Non-pigmented ciliary epithelial cell (primary cell): ENCODE data around the gene TRHDE.

ENCODE experiments used
- DNase-seq: peaks from one replicate; pipeline ENCODE4 v3.0.0-alpha.2; 2010; ENCODE audit warnings: low read depth

The TRHDE gene

DNA sequence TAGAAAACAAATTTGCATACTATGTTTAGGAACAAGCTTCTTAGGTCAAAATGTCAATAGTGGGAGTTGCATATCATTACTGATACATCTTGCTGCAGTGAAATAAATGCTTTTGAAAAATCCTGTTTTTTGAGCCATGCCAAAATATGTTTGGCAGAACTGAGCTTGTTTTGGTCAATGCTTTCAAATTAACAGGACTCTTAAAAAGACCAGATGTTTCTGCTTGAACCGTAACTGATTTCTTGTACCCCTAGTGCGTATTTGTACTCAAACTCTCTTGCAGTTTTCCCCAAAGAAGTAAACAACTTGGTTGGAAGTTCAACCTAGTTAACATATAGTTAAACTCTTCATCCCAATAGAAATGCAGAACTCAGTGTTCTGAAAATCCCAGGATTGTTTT, 3.4 kb downstream of the TRHDE start:
- DNase-seq = no peak

- DNase-seq = no peak
Observed at GRCh38 chr12:72276181-72276805, 4.1 kb downstream of the TRHDE start.

DNA sequence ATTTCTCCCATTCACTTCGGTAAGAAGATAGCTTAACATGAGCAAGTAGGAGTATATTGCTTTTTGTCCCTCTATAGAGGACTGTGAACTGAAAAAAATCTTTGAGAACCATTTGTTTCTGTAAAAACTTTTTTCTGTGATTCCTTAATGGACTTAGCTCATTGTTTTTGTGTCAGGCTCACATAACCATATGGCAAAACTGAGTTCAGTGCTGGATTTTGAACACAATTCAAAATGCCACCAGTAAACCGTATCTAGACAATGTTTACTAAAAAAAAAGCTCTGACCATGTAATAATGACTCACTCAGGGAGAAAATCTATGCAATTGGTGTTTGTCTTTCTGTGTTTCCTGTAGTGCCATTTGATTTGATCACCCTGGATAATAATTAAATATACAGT, 5.2 kb downstream of the TRHDE start:
- no peak for DNase-seq

DNA sequence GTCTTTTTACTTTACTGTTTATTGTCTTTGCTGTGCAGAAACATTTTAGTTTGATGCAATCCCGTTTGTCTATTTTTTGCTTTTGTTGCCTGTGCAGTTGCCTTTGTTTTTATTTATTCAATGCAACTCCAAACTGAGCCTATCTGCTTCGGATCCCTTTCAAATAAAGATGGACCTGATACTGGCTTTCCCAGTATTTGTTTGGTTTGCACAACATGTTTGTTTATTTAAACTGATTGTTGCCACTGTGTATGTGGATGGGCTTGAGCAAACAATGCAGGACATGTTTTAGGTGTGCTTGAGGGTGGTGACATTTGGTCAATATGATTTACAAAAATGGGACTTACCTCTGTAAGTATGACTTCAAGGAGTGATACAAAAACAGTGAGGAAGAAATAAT, 6.7 kb downstream of the TRHDE start:
- DNase-seq = no peak

DNA sequence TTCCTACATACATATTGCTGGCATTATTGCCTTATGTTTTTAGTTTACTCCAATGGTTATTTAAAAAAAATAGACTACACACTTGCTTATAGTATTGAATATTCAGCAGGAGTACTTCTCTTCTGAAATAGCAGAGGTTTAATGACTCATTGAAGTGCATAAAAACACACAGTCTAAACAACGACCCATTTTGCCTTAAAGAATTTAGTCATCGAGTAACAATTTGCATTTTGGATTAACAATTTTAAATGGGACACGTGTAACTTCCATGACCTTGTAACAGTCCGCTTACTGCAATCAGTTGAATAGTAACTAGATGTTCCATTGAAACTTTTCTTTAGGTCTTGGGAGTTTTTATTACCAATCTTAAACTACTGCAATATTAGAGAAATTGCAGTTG, 9.0 kb downstream of the TRHDE start:
- DNase-seq = no peak

DNA sequence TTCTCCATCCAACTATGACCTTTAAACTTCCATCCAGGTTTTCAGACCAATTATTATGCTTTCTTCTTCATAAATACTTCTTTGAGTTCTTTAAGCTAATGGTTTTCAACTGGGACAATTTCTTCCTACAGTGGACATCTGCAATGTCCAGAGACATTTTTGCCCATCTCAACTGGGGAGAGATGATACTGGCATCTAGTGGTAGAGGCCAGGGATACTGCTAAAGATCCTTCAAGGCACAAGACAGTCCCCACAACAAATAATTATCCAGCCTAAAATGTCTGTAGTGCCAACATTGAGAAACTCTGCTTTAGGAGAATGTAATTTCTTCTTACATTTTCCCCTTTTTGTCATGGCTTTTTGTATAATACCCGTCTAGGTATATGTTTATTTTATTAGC, 10.6 kb downstream of the TRHDE start:
- no peak for DNase-seq

DNA sequence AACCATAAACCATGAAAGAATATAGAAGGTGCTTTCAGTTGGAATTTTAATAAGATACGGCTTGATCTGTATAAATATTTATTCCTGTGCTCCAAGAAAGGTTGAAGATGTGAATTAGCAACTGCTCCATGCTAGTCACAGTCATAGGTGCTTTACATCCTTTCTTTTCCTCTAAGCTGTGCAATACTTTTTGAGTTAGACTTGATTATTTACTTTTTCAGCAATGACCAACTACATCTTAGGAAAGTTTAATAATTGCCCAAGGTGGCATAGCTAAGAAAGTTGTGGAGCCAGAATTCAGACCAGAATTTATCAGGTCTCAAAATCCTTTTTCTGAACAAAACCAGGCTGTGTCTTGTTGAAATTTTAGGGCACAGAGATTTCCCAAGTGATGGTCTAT, 13.7 kb downstream of the TRHDE start:
- no peak for DNase-seq

DNA sequence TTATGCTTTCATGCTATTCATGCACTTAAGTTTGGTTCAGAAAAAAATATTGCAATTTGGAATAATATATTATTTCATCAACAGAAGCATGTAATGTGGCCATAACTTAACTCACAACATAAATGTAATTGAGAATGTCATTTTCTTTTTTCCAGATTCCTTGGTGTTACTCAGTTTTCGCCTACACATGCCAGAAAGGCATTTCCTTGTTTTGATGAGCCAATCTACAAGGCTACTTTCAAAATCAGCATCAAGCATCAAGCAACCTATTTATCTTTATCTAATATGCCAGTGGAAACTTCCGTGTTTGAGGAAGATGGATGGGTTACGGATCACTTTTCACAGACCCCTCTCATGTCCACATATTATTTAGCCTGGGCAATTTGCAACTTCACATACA, 14.4 kb downstream of the TRHDE start:
- no peak for DNase-seq

- DNase-seq = no peak
Observed at GRCh38 chr12:72288436-72288835, 16.3 kb downstream of the TRHDE start.

GRCh38 chr12:72288911-72289310, 16.7 kb downstream of the TRHDE start:
- no peak for DNase-seq

DNA sequence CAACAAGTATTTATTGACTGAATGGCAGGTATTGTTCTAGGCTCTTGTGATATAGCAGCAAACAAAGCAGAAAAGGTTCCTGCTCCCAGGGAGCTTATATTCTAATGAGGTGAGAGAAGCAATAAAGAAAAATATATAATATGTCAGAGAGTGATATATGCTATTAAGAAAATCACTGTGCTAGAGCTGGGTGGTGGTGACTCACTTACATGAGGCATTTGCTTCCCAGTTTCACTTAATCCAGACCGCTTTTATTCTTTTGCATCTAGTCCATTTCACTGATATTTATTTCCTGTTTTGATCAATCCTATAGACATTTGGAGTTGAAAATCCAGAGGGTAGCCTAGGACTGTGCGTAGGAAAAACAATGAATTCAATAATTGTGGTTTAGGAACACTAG, 17.5 kb downstream of the TRHDE start:
- no peak for DNase-seq

GRCh38 chr12:72291175-72291574, 19.0 kb downstream of the TRHDE start:
- no peak for DNase-seq

GRCh38 chr12:72293701-72294100, 21.5 kb downstream of the TRHDE start:
- no peak for DNase-seq

GRCh38 chr12:72295101-72295500, 22.9 kb downstream of the TRHDE start:
- no peak for DNase-seq

- DNase-seq = no peak
Observed at GRCh38 chr12:72295744-72296143, 23.6 kb downstream of the TRHDE start.

- no peak for DNase-seq
Observed at GRCh38 chr12:72296389-72296788, 24.2 kb downstream of the TRHDE start.

GRCh38 chr12:72297666-72298065, 25.5 kb downstream of the TRHDE start:
- no peak for DNase-seq

DNA sequence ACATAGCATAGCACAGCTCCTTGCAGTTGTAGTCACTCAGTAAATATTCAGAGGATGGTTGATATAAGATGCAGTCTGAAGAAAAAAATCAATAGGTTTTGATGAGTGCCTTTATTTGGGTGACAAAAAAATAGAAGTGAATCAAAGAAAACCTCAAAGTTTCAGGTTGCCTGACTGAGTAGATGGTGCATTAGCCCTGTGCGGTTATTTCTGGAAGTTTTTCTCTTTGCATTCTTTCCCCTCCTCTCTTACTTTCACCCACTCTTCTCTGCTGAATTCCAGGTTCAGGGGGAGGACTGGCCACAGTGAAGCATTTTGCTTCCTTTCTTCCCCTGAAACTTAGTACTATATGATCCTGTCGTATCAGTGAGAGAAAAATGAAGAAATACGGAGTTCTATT, 28.6 kb downstream of the TRHDE start:
- DNase-seq = no peak

- DNase-seq = no peak
Observed at GRCh38 chr12:72304751-72305150, 32.6 kb downstream of the TRHDE start.

DNA sequence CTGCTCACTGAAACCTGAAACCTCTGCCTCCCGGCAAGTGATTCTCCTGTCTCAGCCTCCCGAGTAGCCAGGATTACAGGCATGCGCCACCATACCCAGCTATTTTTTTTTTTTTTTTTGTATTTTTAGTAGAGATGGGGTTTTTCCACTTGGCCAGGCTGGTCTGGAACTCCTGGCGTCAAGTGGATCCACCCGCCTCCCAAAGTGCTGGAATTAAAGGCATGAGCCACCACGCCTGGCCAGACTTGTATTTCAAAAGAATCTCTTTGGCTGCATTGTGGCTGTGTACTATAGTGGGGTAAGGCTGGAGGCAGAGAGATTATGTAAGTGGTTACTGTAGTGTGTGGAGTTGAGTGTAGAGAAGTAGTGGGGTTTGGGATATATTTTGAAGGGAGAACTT, 35.1 kb downstream of the TRHDE start:
- DNase-seq = no peak

GRCh38 chr12:72311946-72312345, 39.8 kb downstream of the TRHDE start:
- DNase-seq = no peak

- DNase-seq = no peak
Observed at GRCh38 chr12:72313806-72314205, 41.6 kb downstream of the TRHDE start.

DNA sequence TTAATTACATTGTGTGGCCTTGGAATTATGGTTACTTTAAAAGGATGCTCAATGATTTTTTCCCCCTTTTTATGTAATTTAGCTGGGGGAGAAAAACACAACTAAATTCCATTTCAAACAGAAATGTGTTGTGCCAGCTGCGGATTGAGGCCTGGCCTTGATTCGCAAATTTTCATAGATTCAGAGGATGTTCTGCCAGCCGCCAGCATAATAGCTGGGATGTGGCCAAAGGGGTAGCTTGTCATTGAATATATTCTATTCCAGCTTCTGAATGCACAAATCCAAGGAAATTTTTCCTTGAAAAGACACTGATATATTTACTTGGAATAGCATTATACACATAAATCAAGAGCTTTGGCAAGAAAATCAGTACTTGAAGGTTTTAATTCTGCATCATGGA, 43.7 kb downstream of the TRHDE start:
- no peak for DNase-seq

GRCh38 chr12:72318341-72318740, 46.2 kb downstream of the TRHDE start:
- DNase-seq = no peak

- DNase-seq = no peak
Observed at GRCh38 chr12:72323881-72324280, 51.7 kb downstream of the TRHDE start.
